HL-60 (cell line): ENCODE measurements around the gene PRKRIP1.

ENCODE experiments used
- DNase-seq, 2 experiments: peaks; one replicate each; pipeline ENCODE4 v3.0.0-alpha.2; 2010 to 2020; ENCODE audit warnings: low read depth in 1 of 2, low spot score in 1 of 2
- H3K27ac ChIP-seq: fragments of 250-450 bp; sonication (Bioruptor Pico); replicated peaks from 2 replicates; pipeline ENCODE4 v1.5.1; 2020; ENCODE audit warnings: mild to moderate bottlenecking, moderate library complexity
- H3K27me3 ChIP-seq: fragments of 250-450 bp; sonication (Bioruptor Pico); 2 replicates; pipeline ENCODE4 v1.5.1; 2021; ENCODE audit warnings: mild to moderate bottlenecking, moderate library complexity; ENCODE audit not compliant: insufficient read depth, poor library complexity, severe bottlenecking
- H3K4me3 ChIP-seq: replicated peaks from 2 replicates; pipeline ENCODE4 v1.5.1; 2011; ENCODE audit warnings: mild to moderate bottlenecking, control low read depth, low read length; ENCODE audit not compliant: insufficient read depth
- GABPA ChIP-seq: IDR thresholded peaks from 2 replicates; pipeline ENCODE4 v1.6.1; 2012; ENCODE audit warnings: low read depth
- POLR2AphosphoS5 ChIP-seq: IDR thresholded peaks from 2 replicates; pipeline ENCODE4 v1.6.1; 2012; ENCODE audit warnings: low read depth
- SPI1 ChIP-seq: IDR thresholded peaks from 2 replicates; pipeline ENCODE4 v1.6.1; 2012; ENCODE audit warnings: low read depth, mild to moderate bottlenecking, borderline replicate concordance
- TF ChIP-seq, protein P1 (sequence below): IDR thresholded peaks from one replicate; pipeline ENCODE4 v1.5.1; 2011; ENCODE audit warnings: low read length, control low read depth, inconsistent platforms; ENCODE audit not compliant: insufficient read depth
- TF ChIP-seq, protein P2 (sequence below): IDR thresholded peaks from 2 replicates; pipeline ENCODE4 v1.6.1; 2012; ENCODE audit warnings: low read depth; ENCODE audit not compliant: insufficient replicate concordance

The PRKRIP1 gene

DNA sequence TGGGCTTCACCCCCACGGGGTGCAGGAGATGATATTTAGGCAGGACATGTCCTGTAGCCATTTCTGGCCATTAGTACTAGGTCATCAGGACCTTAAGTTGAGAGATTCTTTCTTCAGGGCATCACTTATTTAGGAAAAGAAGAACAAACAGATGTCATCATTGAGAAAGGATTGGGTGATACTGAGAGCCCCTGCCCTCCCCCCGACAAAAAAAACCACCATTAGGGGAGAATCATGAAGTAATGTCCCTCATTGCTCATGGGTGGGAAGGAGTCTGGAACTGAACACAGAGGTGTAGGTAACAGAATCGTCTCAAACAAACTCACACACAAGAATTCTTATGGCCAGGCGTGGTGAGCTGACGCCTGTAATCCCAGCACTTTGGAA lies 30.8 kb downstream of the PRKRIP1 start:
- peak overlapping the region; percentile 95 for H3K27ac ChIP-seq
- no peak overlapping the region for H3K4me3 ChIP-seq
- peak in 1 of 2 experiments; percentile 64 for DNase-seq
- H3K27me3 ChIP-seq = no peaks in the 10 kb centered on the region
- TF ChIP-seq SPI1 (no peak), POLR2AphosphoS5 (no peak), GABPA (no peak)
- TF ChIP-seq, protein P1, sequence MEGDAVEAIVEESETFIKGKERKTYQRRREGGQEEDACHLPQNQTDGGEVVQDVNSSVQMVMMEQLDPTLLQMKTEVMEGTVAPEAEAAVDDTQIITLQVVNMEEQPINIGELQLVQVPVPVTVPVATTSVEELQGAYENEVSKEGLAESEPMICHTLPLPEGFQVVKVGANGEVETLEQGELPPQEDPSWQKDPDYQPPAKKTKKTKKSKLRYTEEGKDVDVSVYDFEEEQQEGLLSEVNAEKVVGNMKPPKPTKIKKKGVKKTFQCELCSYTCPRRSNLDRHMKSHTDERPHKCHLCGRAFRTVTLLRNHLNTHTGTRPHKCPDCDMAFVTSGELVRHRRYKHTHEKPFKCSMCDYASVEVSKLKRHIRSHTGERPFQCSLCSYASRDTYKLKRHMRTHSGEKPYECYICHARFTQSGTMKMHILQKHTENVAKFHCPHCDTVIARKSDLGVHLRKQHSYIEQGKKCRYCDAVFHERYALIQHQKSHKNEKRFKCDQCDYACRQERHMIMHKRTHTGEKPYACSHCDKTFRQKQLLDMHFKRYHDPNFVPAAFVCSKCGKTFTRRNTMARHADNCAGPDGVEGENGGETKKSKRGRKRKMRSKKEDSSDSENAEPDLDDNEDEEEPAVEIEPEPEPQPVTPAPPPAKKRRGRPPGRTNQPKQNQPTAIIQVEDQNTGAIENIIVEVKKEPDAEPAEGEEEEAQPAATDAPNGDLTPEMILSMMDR = no peak
- TF ChIP-seq, protein P2, sequence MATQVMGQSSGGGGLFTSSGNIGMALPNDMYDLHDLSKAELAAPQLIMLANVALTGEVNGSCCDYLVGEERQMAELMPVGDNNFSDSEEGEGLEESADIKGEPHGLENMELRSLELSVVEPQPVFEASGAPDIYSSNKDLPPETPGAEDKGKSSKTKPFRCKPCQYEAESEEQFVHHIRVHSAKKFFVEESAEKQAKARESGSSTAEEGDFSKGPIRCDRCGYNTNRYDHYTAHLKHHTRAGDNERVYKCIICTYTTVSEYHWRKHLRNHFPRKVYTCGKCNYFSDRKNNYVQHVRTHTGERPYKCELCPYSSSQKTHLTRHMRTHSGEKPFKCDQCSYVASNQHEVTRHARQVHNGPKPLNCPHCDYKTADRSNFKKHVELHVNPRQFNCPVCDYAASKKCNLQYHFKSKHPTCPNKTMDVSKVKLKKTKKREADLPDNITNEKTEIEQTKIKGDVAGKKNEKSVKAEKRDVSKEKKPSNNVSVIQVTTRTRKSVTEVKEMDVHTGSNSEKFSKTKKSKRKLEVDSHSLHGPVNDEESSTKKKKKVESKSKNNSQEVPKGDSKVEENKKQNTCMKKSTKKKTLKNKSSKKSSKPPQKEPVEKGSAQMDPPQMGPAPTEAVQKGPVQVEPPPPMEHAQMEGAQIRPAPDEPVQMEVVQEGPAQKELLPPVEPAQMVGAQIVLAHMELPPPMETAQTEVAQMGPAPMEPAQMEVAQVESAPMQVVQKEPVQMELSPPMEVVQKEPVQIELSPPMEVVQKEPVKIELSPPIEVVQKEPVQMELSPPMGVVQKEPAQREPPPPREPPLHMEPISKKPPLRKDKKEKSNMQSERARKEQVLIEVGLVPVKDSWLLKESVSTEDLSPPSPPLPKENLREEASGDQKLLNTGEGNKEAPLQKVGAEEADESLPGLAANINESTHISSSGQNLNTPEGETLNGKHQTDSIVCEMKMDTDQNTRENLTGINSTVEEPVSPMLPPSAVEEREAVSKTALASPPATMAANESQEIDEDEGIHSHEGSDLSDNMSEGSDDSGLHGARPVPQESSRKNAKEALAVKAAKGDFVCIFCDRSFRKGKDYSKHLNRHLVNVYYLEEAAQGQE = no peak

DNA sequence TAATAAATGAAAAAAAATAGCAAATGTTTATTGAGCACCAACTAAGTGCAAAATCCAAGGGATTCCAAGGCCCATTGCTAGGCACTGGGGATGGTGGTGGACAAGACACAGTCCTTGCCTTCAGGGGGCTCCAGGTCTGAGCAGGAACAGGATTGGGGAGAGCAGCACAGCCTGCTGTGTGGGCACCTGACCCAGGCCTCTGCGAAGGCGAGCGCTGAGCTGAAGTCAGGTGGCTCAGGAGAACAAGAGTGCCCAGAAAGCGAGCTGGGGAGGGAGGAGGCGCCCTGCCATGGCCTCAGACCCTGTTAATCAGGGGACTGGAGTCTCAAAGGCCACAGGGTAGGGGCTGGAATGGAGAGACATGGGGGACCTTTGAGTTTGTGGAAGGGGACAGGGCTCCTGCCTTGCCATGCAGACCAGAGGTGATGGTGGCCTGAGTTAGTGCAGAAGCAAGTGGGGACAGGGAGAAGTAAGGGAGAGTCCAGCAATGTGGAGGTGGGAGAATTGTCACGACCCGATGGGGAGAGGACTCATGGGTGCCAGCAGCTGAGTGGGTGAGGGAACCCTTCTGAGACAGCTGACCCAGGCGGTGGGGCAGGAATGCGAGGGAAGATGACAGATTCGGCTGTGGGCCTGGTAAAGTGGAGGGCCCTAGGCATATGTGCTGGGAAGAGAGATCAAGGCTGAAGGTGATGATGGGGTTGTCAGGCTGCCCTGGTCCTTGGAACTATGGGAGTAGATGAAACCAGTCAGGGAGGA lies 33.2 kb downstream of the PRKRIP1 start:
- TF ChIP-seq GABPA (no peak), SPI1 (no peak), POLR2AphosphoS5 (no peak)
- TF ChIP-seq, protein P2 = no peak
- TF ChIP-seq, protein P1 = no peak
- DNase-seq = no peak
- peak overlapping the region; percentile 95 for H3K27ac ChIP-seq
- no peak overlapping the region for H3K4me3 ChIP-seq
- H3K27me3 ChIP-seq = no peaks in the 10 kb centered on the region

DNA sequence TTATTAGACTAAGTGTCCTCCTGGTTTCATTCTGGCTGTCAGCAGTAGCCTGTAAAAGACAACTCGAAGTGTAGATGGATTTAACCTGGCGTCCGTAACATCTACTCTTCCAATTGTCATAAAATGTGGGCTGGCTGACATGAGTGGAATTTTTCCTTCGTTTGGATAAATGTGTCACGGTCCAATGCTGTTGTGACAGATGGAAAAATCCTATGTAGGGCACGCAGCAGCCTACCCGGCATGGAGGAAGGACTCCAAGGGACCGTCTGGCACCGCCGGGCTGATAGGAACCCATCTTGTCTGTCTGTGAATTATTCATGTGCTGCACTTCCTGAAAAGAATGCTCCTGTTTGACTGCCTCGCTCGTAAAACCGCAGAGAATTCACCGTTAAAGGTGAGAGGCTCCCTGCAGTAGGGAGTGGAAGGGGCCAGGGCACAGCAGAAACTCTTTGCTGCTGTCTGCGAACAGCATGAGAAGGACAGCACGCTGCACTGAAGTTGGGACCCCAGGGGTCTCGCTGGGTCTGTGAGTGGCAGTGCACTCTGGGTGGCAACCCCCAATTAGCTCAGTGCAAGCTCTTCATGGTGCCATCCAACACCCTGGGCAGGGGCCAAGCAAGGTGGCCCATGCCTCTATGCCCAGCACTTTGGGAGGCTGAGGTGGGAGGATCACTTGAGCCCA lies 35.6 kb downstream of the PRKRIP1 start:
- peak overlapping the region; percentile 95 for H3K27ac ChIP-seq
- peak; percentile 92 for TF ChIP-seq SPI1
- no peak for TF ChIP-seq GABPA
- peak; percentile 61; the same call in 1 of the 2 replicates for TF ChIP-seq POLR2AphosphoS5
- H3K4me3 ChIP-seq = no peak overlapping the region
- no peaks in the 10 kb centered on the region for H3K27me3 ChIP-seq
- DNase-seq = peak in 1 of 2 experiments; percentile 81

DNA sequence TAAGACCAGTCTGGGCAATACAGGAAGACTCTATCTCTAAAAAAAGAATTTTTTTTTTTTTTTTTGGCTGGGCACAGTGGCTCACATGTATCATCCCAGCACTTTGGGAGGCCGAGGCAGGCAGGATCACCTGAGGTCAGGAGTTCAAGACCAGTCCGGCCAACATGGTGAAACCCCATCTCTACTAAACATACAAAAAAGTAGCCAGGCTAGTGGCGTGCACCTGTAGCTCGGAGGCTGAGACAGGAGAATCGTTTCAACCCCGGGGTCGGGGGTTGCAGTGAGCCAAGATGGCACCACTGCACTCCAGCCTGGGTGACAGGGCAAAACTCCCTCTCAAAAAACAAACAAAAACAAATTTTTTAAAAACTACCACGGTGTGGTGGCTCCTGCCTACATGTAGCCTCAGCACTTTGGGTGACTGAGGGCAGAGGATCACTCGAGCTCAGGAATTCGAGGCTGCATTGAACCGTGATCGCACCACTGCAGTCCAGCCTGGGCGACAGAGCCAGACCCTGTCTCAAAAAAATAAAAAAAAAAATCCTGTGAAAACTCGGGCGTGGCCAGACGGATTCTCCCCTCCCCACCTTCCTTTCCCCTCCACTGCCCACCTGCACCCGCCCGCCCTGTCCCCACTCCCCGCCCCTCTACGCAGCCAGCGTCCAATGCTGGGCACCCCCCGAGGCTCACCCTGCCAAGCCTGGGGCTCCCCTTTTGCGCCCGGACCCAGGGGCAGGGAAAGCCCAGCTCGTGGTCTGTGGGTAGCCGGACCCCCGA lies 36.5 kb downstream of the PRKRIP1 start:
- no peaks in the 10 kb centered on the region for H3K27me3 ChIP-seq
- H3K4me3 ChIP-seq = peak overlapping the region; percentile 88
- TF ChIP-seq, protein P1 = no peak
- no peak for TF ChIP-seq POLR2AphosphoS5
- TF ChIP-seq GABPA = no peak
- TF ChIP-seq SPI1 = no peak
- TF ChIP-seq, protein P2 = no peak
- no peak for DNase-seq
- H3K27ac ChIP-seq = peak overlapping the region; percentile 95
